Middle frontal gyrus (tissue), 1 donor: ENCODE data around the gene MTERF1.

Experiments
- DNase-seq: peaks from one replicate; pipeline ENCODE4 v3.0.0-alpha.2; 2015; ENCODE audit warnings: low spot score; ENCODE audit errors: extremely low spot score

MTERF1 gene

DNA sequence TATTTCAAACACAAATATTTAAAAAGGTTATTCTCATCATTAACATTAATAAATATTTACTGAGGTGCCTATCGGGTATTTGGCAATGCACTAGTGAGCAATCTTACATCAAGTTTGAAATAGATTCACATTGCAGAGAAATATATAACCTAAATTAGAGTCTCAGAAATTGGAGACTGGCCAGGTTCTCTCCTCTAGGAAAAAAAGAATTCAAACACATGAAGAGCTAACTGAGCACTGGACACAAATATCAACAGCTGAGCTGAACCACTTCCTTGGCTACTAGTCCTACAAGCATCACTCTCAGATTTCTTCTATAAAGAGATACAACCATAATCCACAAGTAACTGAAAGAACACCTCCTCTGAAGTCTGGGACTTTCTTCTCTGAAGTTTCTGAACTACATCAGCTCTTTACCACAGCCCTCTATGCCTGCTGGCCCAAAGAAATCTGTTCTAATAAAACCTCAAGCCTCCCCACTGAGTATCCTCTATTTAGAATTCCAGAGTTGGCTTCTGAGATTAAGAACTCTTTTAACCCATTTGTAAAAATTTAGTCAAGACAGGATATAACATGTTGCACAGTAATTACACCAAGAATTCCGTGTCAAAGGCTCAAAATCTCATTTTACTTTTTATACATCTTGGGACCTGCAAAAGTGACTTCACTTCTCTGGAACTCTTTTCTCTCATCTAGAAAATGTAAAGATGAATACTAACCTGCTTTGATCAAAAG lies 45.2 kb downstream of the MTERF1 start:
- no peak for DNase-seq

DNA sequence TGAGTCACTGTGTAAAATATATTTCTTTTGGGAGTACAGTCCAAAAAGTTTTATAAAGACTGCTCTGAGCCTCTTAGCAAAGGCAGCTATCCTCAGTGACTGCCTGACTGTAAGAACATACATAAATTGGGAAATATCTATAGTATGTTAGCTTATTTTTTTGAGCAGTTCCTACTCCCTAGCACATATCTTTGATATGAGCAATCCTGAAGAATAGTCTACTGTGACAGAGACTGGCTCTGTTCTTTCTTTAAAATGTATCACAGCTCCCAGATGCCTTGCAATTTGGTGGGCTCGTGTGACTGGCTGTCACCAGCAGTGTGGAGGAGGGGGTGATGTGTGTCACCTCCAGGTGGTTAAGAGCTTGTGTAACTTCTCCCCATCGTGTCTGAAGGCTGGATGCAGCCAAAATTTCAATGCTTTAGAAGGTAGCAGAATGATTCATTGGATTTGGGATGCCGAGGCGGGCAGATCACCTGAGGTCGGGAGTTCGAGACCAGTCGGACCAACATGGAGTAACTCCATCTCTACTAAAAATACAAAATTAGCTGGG lies 47.9 kb downstream of the MTERF1 start:
- no peak for DNase-seq

DNA sequence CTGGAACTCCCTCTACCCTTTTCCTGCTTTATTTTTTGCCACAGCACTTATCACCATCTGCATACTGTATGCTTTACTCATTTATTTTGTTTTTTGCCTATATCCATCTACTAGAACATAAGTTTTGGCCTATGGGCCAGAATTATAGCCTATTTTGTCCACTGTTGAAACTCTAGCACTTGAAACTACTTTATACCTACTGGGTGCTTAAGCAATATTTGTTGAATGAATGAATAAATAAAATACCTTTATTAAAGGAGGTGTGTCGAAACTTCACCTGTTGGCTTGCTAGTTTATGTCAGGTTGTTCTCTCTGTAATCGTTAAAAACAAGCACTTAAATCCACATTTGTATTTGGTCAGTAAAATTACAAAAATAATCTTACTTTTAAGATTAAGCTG lies 53.3 kb downstream of the MTERF1 start:
- no peak for DNase-seq

DNA sequence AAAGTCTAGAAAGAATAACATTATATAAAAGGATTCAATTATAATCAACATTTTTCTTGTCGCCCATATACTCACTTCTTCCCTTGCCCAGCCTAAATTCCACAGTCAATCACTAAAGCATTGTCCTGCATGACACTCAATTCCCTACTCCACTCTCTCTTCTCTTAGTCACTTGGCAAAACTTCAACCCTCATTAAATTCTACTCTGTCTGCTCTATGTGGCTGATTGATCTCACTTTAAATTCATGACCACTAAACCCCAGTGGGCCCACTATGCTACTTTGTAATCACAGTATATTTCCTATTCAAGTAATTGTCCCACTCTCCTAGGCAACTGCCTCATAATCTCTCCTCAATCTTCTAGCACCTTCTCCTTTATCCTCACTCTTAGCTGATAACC lies 54.1 kb downstream of the MTERF1 start:
- no peak for DNase-seq

DNA sequence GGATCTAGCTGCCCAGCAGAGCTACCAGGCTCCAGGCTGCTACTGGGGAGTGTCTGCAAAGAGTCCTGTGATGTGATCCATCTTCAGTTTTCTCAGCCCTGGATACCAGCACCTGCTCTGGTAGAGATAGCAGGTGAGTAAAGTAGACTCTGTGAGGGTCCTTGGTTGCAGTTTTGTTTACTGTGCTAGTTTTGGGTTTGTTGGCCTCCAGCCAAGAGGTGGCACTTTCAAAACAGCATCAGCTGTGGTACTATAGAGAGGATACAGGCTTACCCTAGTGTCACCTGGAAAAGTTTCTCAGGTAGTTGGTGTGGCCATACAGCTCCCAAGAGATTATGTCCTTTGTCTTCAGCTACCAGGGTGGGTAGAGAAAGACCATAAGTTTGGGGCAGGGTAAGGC lies 56.3 kb downstream of the MTERF1 start:
- DNase-seq, result no peak
